Smooth muscle cell of the brain vasculature (primary cell): ENCODE measurements around the gene CCL19.
"Not testable (repeated sequence)": the region's sequence is repeated elsewhere in the genome, so short reads cannot be mapped to it uniquely, and the experiment has no call there.

ENCODE experiments used
- DNase-seq: peaks from one replicate; pipeline ENCODE4 v3.0.0-alpha.2; 2012; ENCODE audit warnings: low read depth, low spot score

Gene CCL19

GRCh38 chr9:34690983-34691935, at the start of gene CCL19:
Gene CCL19 (minus strand): TSS chr9:34691276. CDS start chr9:34691139, 137 bp downstream.
- no peak for DNase-seq

GRCh38 chr9:34740176-34740575, 49.1 kb upstream of the CCL19 start:
- not testable (repeated sequence) for DNase-seq

DNA sequence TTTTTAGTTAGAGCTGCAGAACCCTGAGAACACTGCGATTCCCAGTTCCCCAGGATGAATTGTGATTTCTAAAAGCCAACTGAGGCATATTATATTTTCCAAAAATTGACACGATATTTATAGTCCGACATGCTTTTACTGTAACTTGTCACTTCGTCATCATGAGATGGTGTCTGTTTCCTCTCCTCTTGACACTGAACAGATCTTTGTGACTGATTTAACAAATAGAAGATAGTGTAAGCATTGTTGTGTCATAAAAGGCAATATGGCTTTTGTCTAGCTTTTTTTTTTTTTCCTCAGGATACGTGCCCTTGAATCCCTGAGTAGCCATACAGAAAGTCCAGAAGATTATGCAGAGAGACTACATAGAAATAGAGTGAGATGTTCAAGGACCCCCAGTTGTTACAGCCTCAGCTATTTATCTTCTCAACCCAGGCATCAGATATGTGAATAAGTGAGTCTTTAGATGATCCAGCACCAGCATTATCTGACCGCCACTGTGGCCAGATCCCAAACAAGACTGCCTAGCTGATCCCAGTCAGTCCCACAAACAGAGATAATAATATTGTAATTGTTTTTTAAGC, 46.7 kb upstream of the CCL19 start:
- no peak for DNase-seq

DNA sequence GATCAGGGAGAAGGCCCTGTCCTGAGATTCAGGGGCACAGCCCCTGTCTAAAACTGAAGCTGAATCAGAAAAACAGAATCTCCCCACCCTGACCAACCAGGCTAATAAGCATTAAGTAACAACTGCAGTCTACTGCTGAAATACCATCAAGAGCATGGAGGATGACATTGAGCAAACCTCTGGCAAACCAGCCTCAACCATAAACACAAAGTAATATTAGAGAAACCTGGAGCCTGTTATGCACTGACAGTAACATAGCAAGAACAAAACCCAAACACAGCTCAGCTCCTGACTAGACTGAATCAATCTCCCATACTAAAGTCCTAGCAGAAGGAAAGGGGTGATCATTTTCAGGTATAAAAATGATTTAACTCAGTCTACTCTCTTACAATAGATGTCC, 43.6 kb upstream of the CCL19 start:
- no peak for DNase-seq

DNA sequence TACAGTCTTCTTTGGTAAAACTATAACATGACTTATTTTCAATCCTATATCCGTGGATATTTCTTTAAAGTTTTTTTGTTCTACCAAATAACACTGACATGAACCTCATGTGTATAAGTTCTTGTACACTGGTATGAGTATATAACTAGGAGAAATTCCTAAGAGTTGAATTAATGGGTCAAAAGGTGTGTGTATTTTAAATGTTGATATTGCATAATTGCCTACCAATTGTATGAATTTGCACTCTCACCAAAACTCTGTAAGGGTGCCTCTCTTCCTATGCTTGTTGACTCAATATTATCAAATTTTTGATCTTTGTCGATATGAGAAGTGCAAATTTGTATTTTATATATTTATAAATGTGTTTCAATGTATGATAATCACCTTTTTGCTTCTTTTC, 41.8 kb upstream of the CCL19 start:
- no peak for DNase-seq

- no peak for DNase-seq
These were observed 41.4 kb upstream of the CCL19 start for GRCh38 chr9:34732478-34732877.

- DNase-seq: no peak
These were observed 32.1 kb upstream of the CCL19 start for GRCh38 chr9:34723141-34723540.

GRCh38 chr9:34719769-34720025, 28.6 kb upstream of the CCL19 start:
- DNase-seq: not testable (repeated sequence)

DNA sequence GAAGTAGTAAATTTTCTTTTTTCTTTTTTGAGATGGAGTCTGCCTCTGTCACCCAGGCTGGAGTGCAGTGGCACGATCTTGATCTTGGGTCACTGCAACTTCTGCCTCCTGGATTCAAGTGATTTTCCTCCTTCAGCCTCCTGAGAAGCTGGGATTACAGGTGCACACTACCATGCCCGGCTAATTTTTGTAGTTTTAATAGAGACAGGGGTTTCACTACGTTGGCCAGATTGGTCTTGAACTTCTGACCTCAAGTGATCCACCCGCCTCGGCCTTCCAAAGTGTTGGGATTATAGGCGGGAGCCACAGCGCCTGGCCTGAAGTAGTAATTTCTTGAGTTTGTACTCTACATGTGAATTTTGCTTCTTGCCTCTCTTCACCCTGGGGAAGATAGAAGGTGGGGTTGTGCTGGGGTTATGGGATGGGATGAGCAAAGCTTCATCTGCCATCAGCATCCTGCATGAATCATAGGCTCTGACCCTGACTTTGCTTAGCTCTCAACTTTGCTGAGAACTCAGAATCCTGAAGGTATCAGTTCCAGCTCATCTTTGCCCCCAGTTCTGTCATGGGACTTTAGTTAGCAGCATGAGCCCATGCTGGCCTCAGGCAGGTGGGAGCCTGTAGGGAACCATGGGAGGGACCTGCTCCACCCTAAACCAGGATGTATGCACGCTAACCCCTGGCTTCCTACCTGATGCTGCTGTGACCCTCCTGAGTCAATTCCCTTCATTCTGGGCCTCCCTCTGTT, 28.1 kb upstream of the CCL19 start:
- no peak for DNase-seq

DNA sequence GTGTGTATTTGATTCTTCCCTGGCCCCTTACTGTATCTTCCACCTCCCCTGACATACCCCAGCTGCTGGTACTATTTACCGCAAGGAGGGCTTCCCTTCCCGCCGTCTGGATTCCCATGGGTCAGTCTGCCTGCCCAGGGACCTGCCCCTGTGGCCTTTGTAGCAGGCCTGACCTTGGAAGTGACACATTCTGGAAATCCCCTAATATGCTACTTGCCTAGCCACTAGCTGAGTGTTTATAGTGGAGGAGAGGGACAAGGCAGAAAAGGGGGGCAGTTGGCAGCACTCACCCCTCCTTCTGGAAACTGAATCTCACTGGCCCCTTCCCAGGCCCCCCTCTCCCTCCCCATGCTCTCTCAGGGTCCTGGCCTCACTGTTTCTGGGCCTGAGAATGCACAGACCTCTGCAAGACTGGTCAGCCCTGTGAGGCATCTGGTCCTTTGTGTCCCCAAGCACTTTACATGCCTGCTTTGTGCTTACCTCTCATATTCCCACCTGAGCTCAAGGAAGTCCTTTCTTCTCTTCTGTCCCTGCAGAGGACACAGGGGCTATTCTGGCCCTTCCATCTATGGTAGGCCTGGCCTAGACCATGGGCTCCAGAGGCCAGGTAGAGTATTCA, 27.0 kb upstream of the CCL19 start:
- DNase-seq: no peak

DNA sequence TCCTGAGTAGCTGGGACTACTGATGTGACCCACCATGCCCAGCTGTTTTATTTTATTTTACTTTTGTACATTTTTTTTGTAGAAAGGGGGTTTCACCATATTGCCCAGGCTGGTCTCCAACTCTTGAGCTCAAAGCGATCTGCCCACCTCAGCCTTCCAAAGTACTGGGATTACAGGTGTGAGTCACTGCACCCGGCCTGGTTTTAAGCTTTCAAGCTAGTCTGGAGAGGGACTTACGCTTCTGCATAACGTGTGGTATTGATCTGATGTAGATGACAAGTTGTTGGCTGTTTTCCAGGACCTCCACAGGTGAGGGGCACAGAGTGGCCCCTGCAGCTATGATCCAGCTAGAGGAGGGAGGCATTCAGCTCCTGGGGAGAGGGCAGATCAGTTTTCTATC, 25.6 kb upstream of the CCL19 start:
- DNase-seq: no peak

- no peak for DNase-seq
These were observed 24.7 kb upstream of the CCL19 start for GRCh38 chr9:34715639-34716215.

DNA sequence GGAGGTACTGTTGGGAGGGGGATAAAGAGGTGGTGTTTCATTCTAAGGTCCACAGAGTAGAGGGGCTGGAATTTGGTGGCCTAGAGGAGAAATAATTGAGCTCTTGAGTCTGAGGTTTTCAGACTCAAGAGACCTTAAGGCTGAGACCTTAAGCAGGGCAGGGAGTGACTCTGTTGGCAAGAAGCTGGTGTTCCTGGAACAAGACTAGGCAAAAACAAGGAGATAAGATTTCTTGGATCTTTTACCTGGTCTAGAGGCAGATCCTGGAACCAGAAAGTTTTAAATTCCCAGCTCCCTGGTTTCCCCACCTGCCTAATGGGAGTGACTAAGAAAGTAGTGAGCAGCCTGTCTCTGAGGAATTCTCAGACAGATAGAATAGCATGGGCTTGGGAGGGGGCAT, 22.9 kb upstream of the CCL19 start:
- DNase-seq: no peak

DNA sequence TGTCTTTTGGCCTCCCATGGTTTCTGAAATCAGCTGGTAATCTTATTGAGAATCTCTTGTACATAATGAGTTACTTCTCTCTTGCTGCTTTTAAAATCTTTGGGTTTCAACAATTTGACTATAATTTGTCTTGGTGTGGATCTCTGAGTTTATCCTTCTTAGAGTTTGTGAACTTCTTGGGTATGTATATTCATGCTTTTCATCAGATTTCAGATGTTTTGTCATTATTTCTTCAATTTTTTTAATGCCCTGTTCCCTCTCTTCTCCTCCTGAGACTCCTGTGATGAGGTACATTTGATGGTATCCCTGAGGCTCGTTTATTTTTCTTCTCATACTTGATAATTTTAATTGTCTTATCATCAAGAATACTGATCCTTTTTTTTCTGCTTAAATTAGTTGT, 21.1 kb upstream of the CCL19 start:
- DNase-seq: no peak

GRCh38 chr9:34710023-34710422, 18.9 kb upstream of the CCL19 start, which contains the start of gene CCL21:
Gene CCL21 (minus strand): TSS chr9:34710136. CDS start chr9:34710066, 70 bp downstream.
- DNase-seq: no peak

GRCh38 chr9:34709196-34709978, 18.3 kb upstream of the CCL19 start:
- DNase-seq: no peak

- no peak for DNase-seq
These were observed 16.1 kb upstream of the CCL19 start for GRCh38 chr9:34707130-34707529.

DNA sequence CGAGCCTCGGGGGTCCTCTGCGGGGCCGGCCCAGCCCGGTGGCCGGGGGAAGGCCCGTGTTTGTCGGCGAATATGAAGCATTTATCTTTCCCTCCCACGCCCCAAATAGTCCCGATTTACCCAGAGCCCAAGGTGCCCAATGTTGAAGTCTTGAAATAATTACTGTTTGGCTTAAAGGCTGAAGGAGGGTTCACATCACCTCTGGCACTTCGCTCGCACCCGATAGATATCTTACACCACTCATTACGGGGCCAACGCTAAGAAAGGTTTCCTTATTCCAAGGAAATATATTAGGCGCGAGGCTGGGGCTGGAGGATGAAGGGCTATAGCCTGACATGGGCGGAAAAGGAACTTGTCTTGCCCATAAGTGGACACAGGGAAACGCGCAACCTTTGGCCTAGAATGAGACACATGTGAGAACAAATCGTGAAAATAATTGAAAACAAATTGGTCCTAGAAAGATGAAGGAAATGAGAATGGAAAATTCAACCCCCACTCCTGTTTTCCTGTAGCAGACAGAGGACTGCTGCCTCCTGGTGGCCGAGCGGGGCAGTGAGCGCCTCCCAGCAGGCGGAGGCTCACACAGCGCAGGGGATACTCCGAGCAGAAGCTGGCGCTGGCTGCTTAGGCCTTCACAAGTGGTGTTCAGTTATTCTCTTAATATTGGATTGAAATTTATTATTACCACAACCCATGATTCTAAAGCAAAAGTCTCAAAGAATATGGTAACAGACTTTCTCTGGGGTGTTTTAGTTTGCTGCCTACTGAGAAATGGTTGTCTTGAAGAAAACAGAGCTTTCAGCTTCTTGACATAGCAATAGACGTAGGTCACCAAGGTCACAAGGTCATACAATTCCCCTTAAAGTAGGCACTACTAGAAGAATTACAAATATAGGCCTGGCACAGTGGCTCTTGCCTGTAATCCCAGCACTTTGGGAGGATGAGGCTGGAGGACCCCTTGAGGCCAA, 11.0 kb upstream of the CCL19 start:
- DNase-seq: peak; percentile 59

- peak; percentile 7 for DNase-seq
These were observed 10.1 kb upstream of the CCL19 start for GRCh38 chr9:34701023-34701768.
